Retinal pigment epithelial cell (primary cell): ENCODE measurements around the gene GABBR2.

Source experiments
- DNase-seq: peaks from one replicate; pipeline ENCODE4 v3.0.0-alpha.2; 2010; ENCODE audit warnings: low read depth
- H3K4me3 ChIP-seq: 2 replicates; pipeline ENCODE4 v1.5.1; 2011; ENCODE audit warnings: mild to moderate bottlenecking, low read length, control low read depth, moderate library complexity
- TF ChIP-seq, protein P1 (sequence below): conservative IDR thresholded peaks from 2 replicates; pipeline ENCODE4 v1.5.1; 2011; ENCODE audit warnings: low read depth, low read length, control low read depth, inconsistent platforms

Gene GABBR2

DNA sequence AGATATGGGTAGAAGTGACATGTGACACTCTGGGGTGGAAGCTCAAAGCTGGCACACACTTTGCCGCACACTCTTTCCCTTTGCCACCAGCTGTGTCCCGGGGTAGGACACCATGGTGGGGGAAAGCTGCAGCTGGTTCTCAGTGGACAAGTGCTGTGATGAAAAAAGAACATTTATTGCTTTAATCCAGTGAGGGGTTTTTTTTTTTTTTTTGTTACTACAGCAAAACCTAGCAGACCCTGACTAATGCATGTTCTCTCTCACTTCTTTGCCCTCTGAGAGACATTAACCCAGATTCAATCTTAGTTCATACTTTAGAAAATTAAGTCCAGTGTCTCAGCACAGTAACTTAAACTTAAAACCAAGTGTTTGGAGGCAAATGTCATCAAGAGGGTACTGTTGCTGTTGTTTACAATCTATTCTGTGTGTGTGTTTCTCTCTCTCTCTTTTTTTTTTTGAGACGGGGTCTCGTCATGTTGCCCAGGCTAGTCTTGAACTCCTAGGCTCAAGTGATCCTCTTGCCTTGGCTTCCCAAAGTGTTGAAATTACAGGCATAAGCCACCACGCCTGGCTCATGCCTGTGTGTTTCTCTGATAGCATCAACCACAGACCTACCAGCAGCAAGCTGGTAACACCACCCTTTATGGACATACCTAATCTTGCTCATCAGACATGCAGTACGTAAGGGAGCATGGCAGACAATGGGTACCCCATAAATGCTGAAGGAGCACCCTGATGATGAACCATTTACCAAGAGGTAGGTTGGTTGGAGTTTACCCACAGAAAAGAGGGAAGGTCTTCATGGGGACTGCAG, 368.5 kb downstream of the GABBR2 start:
- TF ChIP-seq, protein P1, sequence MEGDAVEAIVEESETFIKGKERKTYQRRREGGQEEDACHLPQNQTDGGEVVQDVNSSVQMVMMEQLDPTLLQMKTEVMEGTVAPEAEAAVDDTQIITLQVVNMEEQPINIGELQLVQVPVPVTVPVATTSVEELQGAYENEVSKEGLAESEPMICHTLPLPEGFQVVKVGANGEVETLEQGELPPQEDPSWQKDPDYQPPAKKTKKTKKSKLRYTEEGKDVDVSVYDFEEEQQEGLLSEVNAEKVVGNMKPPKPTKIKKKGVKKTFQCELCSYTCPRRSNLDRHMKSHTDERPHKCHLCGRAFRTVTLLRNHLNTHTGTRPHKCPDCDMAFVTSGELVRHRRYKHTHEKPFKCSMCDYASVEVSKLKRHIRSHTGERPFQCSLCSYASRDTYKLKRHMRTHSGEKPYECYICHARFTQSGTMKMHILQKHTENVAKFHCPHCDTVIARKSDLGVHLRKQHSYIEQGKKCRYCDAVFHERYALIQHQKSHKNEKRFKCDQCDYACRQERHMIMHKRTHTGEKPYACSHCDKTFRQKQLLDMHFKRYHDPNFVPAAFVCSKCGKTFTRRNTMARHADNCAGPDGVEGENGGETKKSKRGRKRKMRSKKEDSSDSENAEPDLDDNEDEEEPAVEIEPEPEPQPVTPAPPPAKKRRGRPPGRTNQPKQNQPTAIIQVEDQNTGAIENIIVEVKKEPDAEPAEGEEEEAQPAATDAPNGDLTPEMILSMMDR: no peak
- H3K4me3 ChIP-seq: no peak overlapping the region
- no peak for DNase-seq

DNA sequence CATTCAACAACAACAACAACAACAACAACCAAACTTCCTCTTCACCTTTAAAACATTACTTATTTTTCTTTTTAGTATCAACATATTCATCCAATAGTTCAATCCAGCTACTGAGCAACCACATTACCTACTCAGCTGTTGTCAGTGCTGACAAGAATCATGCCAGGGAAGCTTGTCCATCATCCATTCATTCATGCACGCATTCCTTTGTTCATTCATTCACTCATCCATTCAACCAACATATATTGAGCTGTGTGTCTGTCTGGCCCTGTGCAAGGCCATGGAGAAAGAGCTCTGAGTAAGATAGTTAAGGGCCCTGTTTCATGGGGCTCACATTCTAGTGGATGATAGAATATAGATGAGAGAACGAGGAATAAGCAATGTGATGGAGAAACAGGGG, 373.1 kb downstream of the GABBR2 start:
- no peak overlapping the region for H3K4me3 ChIP-seq
- TF ChIP-seq, protein P1: no peak
- DNase-seq: no peak

DNA sequence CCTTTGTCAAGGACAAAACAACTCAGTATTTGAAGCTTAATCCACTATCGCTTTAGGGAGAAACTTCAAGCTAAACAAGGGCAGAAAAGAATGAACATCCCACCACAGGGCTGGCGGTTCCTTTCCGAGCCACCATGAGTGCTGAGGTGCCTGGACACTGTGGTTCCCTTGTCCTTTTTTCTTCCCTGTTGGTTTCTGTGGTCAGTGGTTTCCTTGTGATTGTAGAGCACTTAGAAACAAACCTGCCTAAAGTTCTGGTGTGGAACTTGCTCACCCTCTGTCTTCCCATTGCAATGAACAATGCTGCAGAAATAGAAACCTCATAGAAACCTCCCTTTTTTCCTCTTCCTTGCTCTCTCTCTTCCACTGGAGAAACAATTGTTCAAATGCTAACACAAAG, 373.9 kb downstream of the GABBR2 start:
- TF ChIP-seq, protein P1: no peak
- no peak for DNase-seq
- H3K4me3 ChIP-seq: no peak overlapping the region

GRCh38 chr9:98333703-98334582, 374.8 kb downstream of the GABBR2 start:
- no peak overlapping the region for H3K4me3 ChIP-seq

GRCh38 chr9:98332405-98332831, 376.3 kb downstream of the GABBR2 start:
- TF ChIP-seq, protein P1: no peak

More at GRCh38 chr9:98333703-98334582, 374.8 kb downstream of the GABBR2 start:
- TF ChIP-seq, protein P1: no peak
- DNase-seq: no peak

GRCh38 chr9:98331536-98332259, 377.0 kb downstream of the GABBR2 start:
- DNase-seq: no peak
- no peak overlapping the region for H3K4me3 ChIP-seq
- TF ChIP-seq, protein P1: no peak

More at GRCh38 chr9:98332405-98332831, 376.3 kb downstream of the GABBR2 start:
- H3K4me3 ChIP-seq: no peak overlapping the region
- no peak for DNase-seq
